MM.1S (cell line): ENCODE data around the gene LCE1D.

Source experiments
- DNase-seq: peaks from one replicate; pipeline ENCODE4 v3.0.0-alpha.2; 2015
- H2AFZ ChIP-seq: fragments of 300-600 bp; sonication (generic); 2 replicates; pipeline ENCODE4 v1.6.0; 2016; ENCODE audit warnings: antibody characterized with exemption, low read length
- H3F3A ChIP-seq: fragments of 300-600 bp; sonication (generic); 2 replicates; pipeline ENCODE4 v1.6.1; 2016; ENCODE audit warnings: mild to moderate bottlenecking, antibody characterized with exemption, low read length, moderate library complexity, mixed read lengths; ENCODE audit not compliant: insufficient read depth
- H3K27ac ChIP-seq: fragments of 300-600 bp; sonication (generic); 2 replicates; pipeline ENCODE4 v1.5.1; 2016; ENCODE audit warnings: mild to moderate bottlenecking, low read length
- H3K27me3 ChIP-seq: fragments of 300-600 bp; sonication (generic); replicated peaks from 2 replicates; pipeline ENCODE4 v1.6.0; 2016; ENCODE audit warnings: low read length; ENCODE audit not compliant: insufficient read depth
- H3K36me3 ChIP-seq: fragments of 300-600 bp; sonication (generic); replicated peaks from 2 replicates; pipeline ENCODE4 v1.6.1; 2016; ENCODE audit warnings: mild to moderate bottlenecking, low read length, mixed read lengths; ENCODE audit not compliant: insufficient read depth
- H3K4me1 ChIP-seq: fragments of 300-600 bp; sonication (generic); 2 replicates; pipeline ENCODE4 v1.6.1; 2016; ENCODE audit warnings: low read length, mixed read lengths
- H3K4me2 ChIP-seq: fragments of 300-600 bp; sonication (generic); 2 replicates; pipeline ENCODE4 v1.6.0; 2016; ENCODE audit warnings: low read depth, low read length
- H3K4me3 ChIP-seq: fragments of 300-600 bp; sonication (generic); 2 replicates; pipeline ENCODE4 v1.5.1; 2016; ENCODE audit warnings: low read length, mixed read lengths
- H3K79me2 ChIP-seq: fragments of 300-600 bp; sonication (generic); 2 replicates; pipeline ENCODE4 v1.6.1; 2016; ENCODE audit warnings: mixed run types, low read length, mixed read lengths
- H3K9ac ChIP-seq: fragments of 300-600 bp; sonication (generic); 2 replicates; pipeline ENCODE4 v1.6.1; 2016; ENCODE audit warnings: low read length, mixed read lengths
- H3K9me2 ChIP-seq: fragments of 300-600 bp; sonication (generic); replicated peaks from 2 replicates; pipeline ENCODE4 v1.6.1; 2016; ENCODE audit warnings: mild to moderate bottlenecking, low read length, mixed read lengths; ENCODE audit not compliant: insufficient read depth
- H3K9me3 ChIP-seq: fragments of 300-600 bp; sonication (generic); replicated peaks from 2 replicates; pipeline ENCODE4 v1.6.1; 2016; ENCODE audit warnings: mild to moderate bottlenecking, low read length, mixed read lengths; ENCODE audit not compliant: insufficient read depth
- H4K20me1 ChIP-seq: fragments of 300-600 bp; sonication (generic); 2 replicates; pipeline ENCODE4 v1.6.1; 2016; ENCODE audit warnings: mild to moderate bottlenecking, low read length, moderate library complexity, mixed read lengths; ENCODE audit not compliant: insufficient read depth
- EZH2 ChIP-seq: fragments of 300-600 bp; sonication (generic); optimal IDR thresholded peaks from 2 replicates; pipeline ENCODE3; 2017; ENCODE audit warnings: low read depth, mild to moderate bottlenecking, antibody characterized with exemption, low read length, mixed read lengths
- EZH2phosphoT487 ChIP-seq: fragments of 300-600 bp; sonication (generic); IDR thresholded peaks from 2 replicates; pipeline ENCODE4 v1.6.1; 2018; ENCODE audit warnings: antibody characterized with exemption, low read length
- TF ChIP-seq, protein P1 (sequence below): fragments of 300-600 bp; sonication (generic); IDR thresholded peaks from 2 replicates; pipeline ENCODE4 v1.5.1; 2016; ENCODE audit warnings: antibody characterized with exemption, low read length, mixed read lengths

LCE1D gene, protein sequence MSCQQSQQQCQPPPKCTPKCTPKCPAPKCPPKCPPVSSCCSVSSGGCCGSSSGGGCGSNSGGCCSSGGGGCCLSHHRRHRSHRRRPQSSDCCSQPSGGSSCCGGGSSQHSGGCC

DNA sequence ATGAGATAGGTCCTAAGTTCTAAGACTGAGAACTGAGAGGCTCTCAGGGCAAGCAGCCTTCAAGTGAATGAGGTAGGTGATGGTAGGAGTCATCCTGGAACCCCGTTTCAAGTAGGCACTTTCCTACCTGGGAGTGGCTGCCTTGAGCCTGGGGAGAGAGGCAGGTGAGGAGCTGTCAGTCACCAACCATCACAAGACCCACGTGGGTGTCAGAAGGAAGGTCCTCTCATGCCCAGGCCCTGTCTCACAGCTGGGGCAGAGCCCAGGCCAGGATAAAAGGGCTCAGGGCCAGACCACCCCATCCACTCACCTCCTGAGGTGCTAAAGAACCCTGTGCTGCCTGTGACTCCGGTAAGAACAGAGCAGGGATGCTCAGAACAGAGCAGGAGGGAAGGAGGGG lies at the start of gene LCE1D:
LCE1D (plus strand) TSS at position 301 of the 400 bp plus-strand sequence. CDS start 1,074 bp downstream, outside the sequence.
- no peak within 1 kb of the TSS for H3K4me3 ChIP-seq
- no peaks in the 10 kb centered on the region for H3F3A ChIP-seq
- H3K9ac ChIP-seq: no peak within 1 kb of the TSS
- no peaks in the 10 kb centered on the region for H3K9me2 ChIP-seq
- TF ChIP-seq EZH2 (no peak), EZH2phosphoT487 (no peak)
- TF ChIP-seq, protein P1, sequence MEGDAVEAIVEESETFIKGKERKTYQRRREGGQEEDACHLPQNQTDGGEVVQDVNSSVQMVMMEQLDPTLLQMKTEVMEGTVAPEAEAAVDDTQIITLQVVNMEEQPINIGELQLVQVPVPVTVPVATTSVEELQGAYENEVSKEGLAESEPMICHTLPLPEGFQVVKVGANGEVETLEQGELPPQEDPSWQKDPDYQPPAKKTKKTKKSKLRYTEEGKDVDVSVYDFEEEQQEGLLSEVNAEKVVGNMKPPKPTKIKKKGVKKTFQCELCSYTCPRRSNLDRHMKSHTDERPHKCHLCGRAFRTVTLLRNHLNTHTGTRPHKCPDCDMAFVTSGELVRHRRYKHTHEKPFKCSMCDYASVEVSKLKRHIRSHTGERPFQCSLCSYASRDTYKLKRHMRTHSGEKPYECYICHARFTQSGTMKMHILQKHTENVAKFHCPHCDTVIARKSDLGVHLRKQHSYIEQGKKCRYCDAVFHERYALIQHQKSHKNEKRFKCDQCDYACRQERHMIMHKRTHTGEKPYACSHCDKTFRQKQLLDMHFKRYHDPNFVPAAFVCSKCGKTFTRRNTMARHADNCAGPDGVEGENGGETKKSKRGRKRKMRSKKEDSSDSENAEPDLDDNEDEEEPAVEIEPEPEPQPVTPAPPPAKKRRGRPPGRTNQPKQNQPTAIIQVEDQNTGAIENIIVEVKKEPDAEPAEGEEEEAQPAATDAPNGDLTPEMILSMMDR: no peak
- H3K4me1 ChIP-seq: no peaks in the 10 kb centered on the region
- H3K9me3 ChIP-seq: no peaks in the 10 kb centered on the region
- no peaks in the 10 kb centered on the region for H3K79me2 ChIP-seq
- H4K20me1 ChIP-seq: no peaks in the 10 kb centered on the region
- no peak for DNase-seq
- H3K27me3 ChIP-seq: no peaks in the 10 kb centered on the region
- H2AFZ ChIP-seq: no peak within 1 kb of the TSS
- H3K4me2 ChIP-seq: no peak within 1 kb of the TSS
- H3K36me3 ChIP-seq: no peaks in the 10 kb centered on the region
- no peak within 1 kb of the TSS for H3K27ac ChIP-seq

DNA sequence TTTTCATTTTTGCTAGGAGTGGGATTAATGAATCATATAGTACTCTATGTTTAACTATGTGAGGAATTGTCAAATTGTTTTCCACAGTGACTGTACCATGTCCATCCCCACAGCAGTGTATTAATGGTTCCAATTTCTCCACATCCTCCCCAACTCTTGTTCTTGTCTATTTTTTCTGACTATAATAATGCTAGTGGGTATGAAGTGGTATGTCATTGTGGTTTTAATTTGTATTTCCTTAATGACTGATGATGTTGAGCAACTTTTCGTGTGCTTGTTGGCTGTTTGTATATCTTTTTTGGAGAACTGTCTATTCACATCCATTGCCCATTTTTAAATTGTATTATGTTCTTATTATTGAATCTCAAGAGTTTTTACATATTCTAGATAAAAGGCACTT lies 48.7 kb upstream of the LCE1D start:
- TF ChIP-seq EZH2 (no peak), EZH2phosphoT487 (no peak)
- TF ChIP-seq, protein P1: no peak
- H3K27ac ChIP-seq: no peak overlapping the region
- no peak overlapping the region for H2AFZ ChIP-seq
- H3K9me3 ChIP-seq: no peaks in the 10 kb centered on the region
- no peak overlapping the region for H3K9ac ChIP-seq
- no peaks in the 10 kb centered on the region for H3K79me2 ChIP-seq
- H3K4me2 ChIP-seq: no peak overlapping the region
- no peaks in the 10 kb centered on the region for H3K9me2 ChIP-seq
- H3F3A ChIP-seq: no peaks in the 10 kb centered on the region
- H4K20me1 ChIP-seq: no peaks in the 10 kb centered on the region
- no peak for DNase-seq
- no peaks in the 10 kb centered on the region for H3K4me1 ChIP-seq
- H3K27me3 ChIP-seq: no peaks in the 10 kb centered on the region
- no peak overlapping the region for H3K4me3 ChIP-seq
- H3K36me3 ChIP-seq: no peaks in the 10 kb centered on the region

DNA sequence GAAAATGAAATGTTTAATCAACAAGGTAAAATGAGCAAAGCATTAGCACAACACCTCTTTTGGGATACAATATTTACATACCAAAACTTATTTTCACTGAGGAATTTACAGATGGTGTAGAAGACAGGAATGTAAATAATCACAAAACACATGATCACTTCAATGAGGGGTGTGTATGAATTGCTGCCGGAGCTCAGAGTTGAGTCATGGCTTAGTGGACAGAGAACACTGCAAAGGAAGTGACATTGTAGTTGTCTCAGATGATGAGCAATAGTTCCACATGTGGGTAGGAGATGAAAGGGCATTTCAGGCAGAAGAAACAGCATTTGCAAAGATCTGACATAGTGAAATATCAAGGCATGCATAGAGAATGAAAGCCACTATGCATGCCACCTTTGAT lies 44.3 kb upstream of the LCE1D start:
- H3F3A ChIP-seq: no peaks in the 10 kb centered on the region
- no peak overlapping the region for H2AFZ ChIP-seq
- H3K9me3 ChIP-seq: no peaks in the 10 kb centered on the region
- no peaks in the 10 kb centered on the region for H3K4me1 ChIP-seq
- no peaks in the 10 kb centered on the region for H3K9me2 ChIP-seq
- no peak overlapping the region for H3K4me2 ChIP-seq
- no peak overlapping the region for H3K27ac ChIP-seq
- TF ChIP-seq EZH2phosphoT487 (no peak), EZH2 (no peak)
- TF ChIP-seq, protein P1: no peak
- no peak for DNase-seq
- H3K79me2 ChIP-seq: no peaks in the 10 kb centered on the region
- H3K9ac ChIP-seq: no peak overlapping the region
- no peaks in the 10 kb centered on the region for H4K20me1 ChIP-seq
- no peak overlapping the region for H3K4me3 ChIP-seq
- H3K27me3 ChIP-seq: no peaks in the 10 kb centered on the region
- no peaks in the 10 kb centered on the region for H3K36me3 ChIP-seq
